NCI-H2171 (cell line): ENCODE data around the gene LRRC36.

Source experiments
- DNase-seq: peaks from one replicate; lab custom pipeline; 2025; lab: John Stamatoyannopoulos, UW

LRRC36 gene

GRCh38 chr16:67424261-67424615, 97.6 kb downstream of the LRRC36 start:
- no peak for DNase-seq

- no peak for DNase-seq
Observed at GRCh38 chr16:67425061-67425460, 98.4 kb downstream of the LRRC36 start.

- DNase-seq, result no peak
Observed at GRCh38 chr16:67425580-67425979, 99.0 kb downstream of the LRRC36 start.

GRCh38 chr16:67426022-67426421, 99.4 kb downstream of the LRRC36 start:
- DNase-seq, result no peak

GRCh38 chr16:67426950-67427349, 100.3 kb downstream of the LRRC36 start:
- DNase-seq, result no peak

- DNase-seq, result peak; percentile 38
Observed at GRCh38 chr16:67428146-67428731, 101.6 kb downstream of the LRRC36 start.

GRCh38 chr16:67429053-67429798, 102.6 kb downstream of the LRRC36 start:
- DNase-seq, result no peak

GRCh38 chr16:67429799-67430503, 103.3 kb downstream of the LRRC36 start:
- DNase-seq, result no peak

GRCh38 chr16:67430504-67430976, 103.9 kb downstream of the LRRC36 start:
- DNase-seq, result peak; percentile 58

- DNase-seq, result peak; percentile 58
Observed at GRCh38 chr16:67430977-67431774, 104.6 kb downstream of the LRRC36 start, which contains the start of gene HSD11B2. Gene HSD11B2 (plus strand): TSS chr16:67431121. CDS start chr16:67431249, 128 bp downstream.

GRCh38 chr16:67431775-67432505, 105.3 kb downstream of the LRRC36 start:
- no peak for DNase-seq

GRCh38 chr16:67432506-67432890, 105.9 kb downstream of the LRRC36 start:
- no peak for DNase-seq

GRCh38 chr16:67433131-67433719, 106.6 kb downstream of the LRRC36 start:
- DNase-seq, result no peak
